Renal cortical epithelial cell (primary cell): ENCODE data around the gene PPP2R3C. TPM values are rescaled to one million over a fixed set of nuclear protein-coding genes. Genes with fewer than 3 reads are reported as not detected.
A peak's percentile ranks its signal among the peaks of the same experiment; 100 is the strongest.
"Not testable (repeated sequence)": the region's sequence is repeated elsewhere in the genome, so short reads cannot be mapped to it uniquely, and the experiment has no call there.

ENCODE experiments used
- DNase-seq: peaks from one replicate; pipeline ENCODE4 v3.0.0-alpha.2; 2011; ENCODE audit warnings: low read depth
- total RNA-seq: library from RNA; depleted of rRNA; stranded (reverse); fragments of >200 nt; gene quantifications from 2 replicates; pipeline ENCODE4 v1.2.3, GENCODE V29; 2014

The PPP2R3C gene
- total RNA-seq, 1 donor from 2014 or later, result 23.0 TPM

DNA sequence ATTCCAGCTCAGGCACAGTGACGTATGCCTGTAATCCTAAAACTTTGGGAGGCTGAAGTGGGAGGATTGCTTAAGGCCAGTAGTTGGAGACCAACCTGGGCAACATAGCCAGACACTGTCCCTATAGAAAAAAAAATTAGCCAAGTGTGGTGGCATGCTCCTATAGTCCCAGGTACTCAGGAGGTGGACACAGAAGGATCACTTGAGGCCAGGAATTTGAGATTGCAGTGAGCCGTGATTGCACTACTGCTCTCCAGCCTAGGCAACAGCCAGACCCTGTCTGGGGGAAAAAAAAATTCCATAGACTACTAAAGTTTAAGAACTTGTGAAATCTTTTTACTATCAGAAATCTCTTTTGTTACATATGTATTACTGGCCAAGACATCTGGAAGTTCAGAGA, 69.2 kb downstream of the PPP2R3C start:
- DNase-seq, result no peak

- peak; percentile 74 for DNase-seq
These were observed 70.0 kb downstream of the PPP2R3C start for GRCh38 chr14:35051796-35052195.

GRCh38 chr14:35050652-35051051, 71.1 kb downstream of the PPP2R3C start:
- DNase-seq, result no peak

- no peak for DNase-seq
These were observed 73.7 kb downstream of the PPP2R3C start for GRCh38 chr14:35047976-35048513.

DNA sequence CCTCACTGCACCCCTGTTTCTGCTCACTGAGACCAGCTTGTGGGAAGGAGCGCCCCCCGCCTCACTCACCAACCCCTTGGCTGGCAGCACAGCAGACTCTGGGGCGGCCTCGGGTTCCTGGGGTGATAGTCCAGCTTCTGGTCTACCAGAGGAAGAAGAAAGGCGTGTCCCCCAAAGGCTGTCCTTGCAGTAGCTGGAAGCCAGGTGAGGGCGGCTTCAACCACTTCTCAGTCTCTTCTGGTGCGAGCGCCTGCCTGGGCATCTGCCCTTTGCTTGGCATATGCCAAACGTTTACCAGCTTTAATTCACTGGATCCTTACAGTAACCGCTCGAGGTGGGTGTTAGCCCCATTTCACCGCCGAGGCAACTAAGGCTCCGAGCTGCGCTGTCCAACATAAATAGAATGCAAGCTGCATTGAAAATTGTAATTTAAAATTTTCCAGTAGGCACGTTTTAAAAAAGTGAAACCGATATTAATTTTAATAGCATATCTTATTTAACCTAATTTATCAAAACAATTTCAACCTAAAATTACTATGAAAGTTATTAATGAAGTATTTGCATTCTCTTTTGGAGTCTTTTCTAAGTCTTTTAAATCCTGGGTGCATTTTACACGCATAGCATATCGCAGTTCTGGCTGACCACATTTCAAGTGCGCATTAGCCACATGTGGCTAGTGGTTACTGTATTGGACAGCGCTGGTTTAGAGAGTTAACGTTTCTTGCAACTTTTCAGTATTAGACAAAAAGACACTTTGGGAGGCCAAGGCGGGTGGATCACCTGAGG, 74.8 kb downstream of the PPP2R3C start:
- peak; percentile 36 for DNase-seq

DNA sequence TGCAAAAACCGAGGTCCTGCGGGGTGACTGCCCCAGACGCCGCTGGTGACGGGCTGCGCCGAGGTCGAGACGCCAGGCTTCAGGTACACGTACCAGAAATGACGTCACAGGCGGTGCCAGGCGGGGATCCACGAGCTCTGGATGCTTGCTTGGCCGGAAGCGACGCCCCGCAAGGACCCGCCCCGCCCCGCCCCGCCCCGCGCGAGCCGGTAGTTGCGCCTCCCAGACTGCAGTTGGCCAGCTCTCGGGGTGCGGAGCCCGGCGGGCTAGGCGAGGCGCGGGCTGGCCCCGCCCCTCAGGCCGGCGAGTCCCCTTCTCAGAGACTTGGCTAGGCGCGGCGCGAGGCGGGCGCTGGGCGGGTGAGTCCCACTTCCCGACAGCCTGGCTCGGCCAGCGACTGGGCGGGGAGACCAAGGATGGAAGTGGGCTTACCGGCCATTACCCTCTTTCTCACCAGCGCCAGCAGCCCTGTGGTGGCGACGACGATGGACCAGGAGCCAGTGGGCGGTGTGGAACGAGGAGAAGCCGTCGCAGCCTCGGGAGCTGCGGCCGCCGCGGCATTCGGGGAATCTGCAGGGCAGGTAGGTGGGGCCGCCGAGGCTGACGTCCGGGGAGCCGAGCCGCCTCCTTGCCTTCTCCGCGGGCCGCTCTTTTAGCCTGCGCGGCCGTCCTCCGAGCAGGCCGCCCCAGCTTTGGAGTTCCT, 75.6 kb downstream of the PPP2R3C start, which contains the start of gene FAM177A1:
FAM177A1 (plus strand) TSS at position 225 of the 703 bp plus-strand sequence; CDS start at position 417, 192 bp downstream.
- DNase-seq, result peak; percentile 90

DNA sequence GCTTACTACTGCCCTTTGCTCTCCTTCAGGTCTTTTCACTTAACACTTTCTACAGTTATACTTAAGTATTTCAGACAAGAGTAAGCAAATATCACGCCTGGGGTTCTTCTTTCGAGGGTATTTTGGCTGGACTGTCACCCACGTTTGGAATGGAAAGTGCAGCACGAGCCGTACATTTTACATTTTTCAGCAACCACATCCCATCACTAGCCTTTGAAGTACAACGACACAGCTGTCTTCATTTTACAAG, 76.1 kb downstream of the PPP2R3C start:
- peak; percentile 37 for DNase-seq

GRCh38 chr14:35044939-35045797, 76.6 kb downstream of the PPP2R3C start:
- no peak for DNase-seq

- no peak for DNase-seq
These were observed 78.7 kb downstream of the PPP2R3C start for GRCh38 chr14:35043046-35043445.

DNA sequence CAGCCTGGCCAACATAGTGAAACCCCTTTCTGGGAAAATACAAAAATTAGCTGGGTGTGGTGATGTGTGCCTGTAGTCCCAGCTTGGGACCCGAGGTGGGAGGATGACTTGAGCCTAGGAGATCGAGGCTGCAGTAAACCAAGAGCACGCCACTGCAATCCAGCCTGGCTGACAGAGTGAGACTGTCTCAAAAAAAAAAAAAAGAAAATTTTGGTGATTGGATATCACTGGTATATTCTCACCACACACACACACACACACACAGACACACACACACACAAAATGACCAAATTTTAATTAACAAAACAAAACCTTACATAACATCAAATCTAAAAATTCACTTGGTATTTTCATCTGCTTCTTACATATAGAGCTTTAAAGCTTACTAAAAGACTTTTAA, 79.2 kb downstream of the PPP2R3C start:
- DNase-seq, result no peak

- not testable (repeated sequence) for DNase-seq
These were observed 83.5 kb downstream of the PPP2R3C start for GRCh38 chr14:35038312-35038711.

Other genes starting within 250 kb of the PPP2R3C start
- 48.6 and 68.4 TPM in 2 replicates for gene BAZ1A, start 246.6 kb downstream of the PPP2R3C start, total RNA-seq
- 117 and 122 TPM in 2 replicates for gene SRP54, start 139.0 kb downstream of the PPP2R3C start, total RNA-seq
- 72.2 and 82.9 TPM in 2 replicates for gene FAM177A1, start 75.7 kb downstream of the PPP2R3C start, total RNA-seq
- 58.8 and 69.8 TPM in 2 replicates for gene PRORP, start 562 bp upstream of the PPP2R3C start, total RNA-seq
- 160 and 568 TPM in 2 replicates for gene PSMA6, start 170.4 kb upstream of the PPP2R3C start, total RNA-seq